H1 (cell line): ENCODE measurements around the gene PPP2R2D. TPM values are rescaled to one million over a fixed set of nuclear protein-coding genes. Genes with fewer than 3 reads are reported as not detected.

Experiments
- CTCF ChIA-PET: fragments of 300-600 bp; sonication (Branson Sonifier 250); formaldehyde crosslinking; loops from one replicate; lab custom pipeline; 2021; ENCODE audit not compliant: partially characterized antibody; lab: Charles Lee
- POLR2A ChIA-PET: fragments of 300-600 bp; sonication (Branson Sonifier 250); formaldehyde crosslinking; loops from one replicate; lab custom pipeline; 2021; ENCODE audit warnings: inconsistent platforms; ENCODE audit not compliant: partially characterized antibody; lab: Charles Lee
- DNase-seq, 2 experiments: peaks; one replicate each; pipeline versions ENCODE4 v3.0.0 to v3.0.0-alpha.2; 2010 to 2022; ENCODE audit warnings: low spot score in 2 of 2, low read depth in 1 of 2, mixed read lengths in 1 of 2
- FAIRE-seq: peaks from 2 replicates; lab custom pipeline; 2011; peaks lifted over from hg19 to GRCh38; lab: Jason Lieb, UNC
- H2AFZ ChIP-seq: 2 replicates; pipeline ENCODE4 v1.8.1; 2012; ENCODE audit warnings: low read length, inconsistent platforms
- H2AK5ac ChIP-seq: 2 replicates; pipeline ENCODE4 v1.6.1; 2013; ENCODE audit warnings: low read depth, low read length
- H2BK120ac ChIP-seq: replicated peaks from 2 replicates; pipeline ENCODE3; 2013; ENCODE audit warnings: low read depth, low read length, inconsistent platforms
- H2BK12ac ChIP-seq: 2 replicates; pipeline ENCODE4 v1.6.1; 2013; ENCODE audit warnings: low read depth, low read length
- H2BK15ac ChIP-seq: 2 replicates; pipeline ENCODE4 v1.6.1; 2013; ENCODE audit warnings: low read length
- H2BK20ac ChIP-seq: 2 replicates; pipeline ENCODE4 v1.6.1; 2013; ENCODE audit warnings: low read length
- H2BK5ac ChIP-seq: 2 replicates; pipeline ENCODE4 v1.6.1; 2013; ENCODE audit warnings: low read depth, low read length
- H3K14ac ChIP-seq: 2 replicates; pipeline ENCODE4 v1.6.1; 2013; ENCODE audit warnings: inconsistent platforms; ENCODE audit not compliant: insufficient read length
- H3K18ac ChIP-seq: 2 replicates; pipeline ENCODE4 v1.6.1; 2013; ENCODE audit warnings: low read length; ENCODE audit errors: extremely low read depth
- H3K23ac ChIP-seq: 2 replicates; pipeline ENCODE4 v1.6.1; 2013; ENCODE audit warnings: inconsistent platforms; ENCODE audit not compliant: insufficient read length
- H3K23me2 ChIP-seq: 2 replicates; pipeline ENCODE4 v1.6.1; 2013; ENCODE audit warnings: low read depth, low read length
- H3K27ac ChIP-seq: 2 replicates; pipeline ENCODE4 v1.6.1; 2011; ENCODE audit warnings: low read depth, low read length, inconsistent platforms
- H3K27me3 ChIP-seq, 4 experiments: replicated peaks in 1 of 4; 1 replicate in 1 of 4; 2 replicates in 3 of 4; pipeline versions ENCODE4 v1.6.1 to v1.8.1; 2011 to 2013; ENCODE audit warnings: low read length in 3 of 4, mild to moderate bottlenecking in 3 of 4, inconsistent platforms in 2 of 4, mixed read lengths in 2 of 4, moderate library complexity in 1 of 4; ENCODE audit not compliant: control insufficient read depth in 3 of 4, insufficient read depth in 3 of 4; ENCODE audit errors: extremely low read depth in 1 of 4
- H3K36me3 ChIP-seq, 4 experiments: 2 replicates each; pipeline versions ENCODE4 v1.6.1 to v1.8.1; 2011 to 2013; ENCODE audit warnings: mild to moderate bottlenecking in 4 of 4, low read length in 3 of 4, moderate library complexity in 2 of 4, control low read depth in 1 of 4, inconsistent platforms in 1 of 4; ENCODE audit not compliant: insufficient read depth in 4 of 4, control insufficient read depth in 2 of 4
- H3K4ac ChIP-seq: replicated peaks from 2 replicates; pipeline ENCODE3; 2013; ENCODE audit warnings: low read length, low read depth, mixed read lengths, inconsistent platforms; ENCODE audit not compliant: insufficient read length
- H3K4me1 ChIP-seq, 4 experiments: replicated peaks in 1 of 4; 1 replicate in 1 of 4; 2 replicates in 3 of 4; pipeline versions ENCODE4 v1.6.1 to v1.8.1; 2011 to 2013; ENCODE audit warnings: low read length in 3 of 4, inconsistent platforms in 2 of 4, mixed read lengths in 1 of 4; ENCODE audit not compliant: insufficient read depth in 4 of 4, control insufficient read depth in 3 of 4
- H3K4me2 ChIP-seq, 2 experiments: 2 replicates each; pipeline versions ENCODE4 v1.6.1 to v1.8.1; 2011 to 2013; ENCODE audit warnings: low read depth in 2 of 2, low read length in 2 of 2, control low read depth in 1 of 2, inconsistent platforms in 1 of 2, mild to moderate bottlenecking in 1 of 2; ENCODE audit not compliant: insufficient read depth in 1 of 2
- H3K4me3 ChIP-seq, 4 experiments: fragments of 200-600, 300-600 bp in 1 of 4; sonication (generic), shearing (Covaris generic), sonication (Bioruptor Twin) in 1 of 4; 2 replicates each; pipeline versions ENCODE4 v1.5.1 to v1.8.1; 2011 to 2016; ENCODE audit warnings: low read length in 4 of 4, low read depth in 3 of 4, control low read depth in 2 of 4, inconsistent platforms in 2 of 4, mild to moderate bottlenecking in 2 of 4, mixed read lengths in 1 of 4, moderate library complexity in 1 of 4; ENCODE audit not compliant: insufficient read depth in 2 of 4; ENCODE audit errors: extremely low read depth in 1 of 4
- H3K56ac ChIP-seq: replicated peaks from 2 replicates; pipeline ENCODE3; 2013; ENCODE audit warnings: low read depth, mild to moderate bottlenecking, mixed read lengths, low read length, inconsistent platforms; ENCODE audit not compliant: insufficient read length
- H3K79me1 ChIP-seq: 2 replicates; pipeline ENCODE4 v1.6.1; 2013; ENCODE audit warnings: low read depth, low read length, control low read depth
- H3K79me2 ChIP-seq, 2 experiments: 2 replicates each; pipeline versions ENCODE4 v1.6.1 to v1.8.1; 2012 to 2013; ENCODE audit warnings: low read length in 2 of 2, mild to moderate bottlenecking in 2 of 2, inconsistent platforms in 1 of 2; ENCODE audit not compliant: insufficient read depth in 2 of 2, control insufficient read depth in 1 of 2
- H3K9ac ChIP-seq, 4 experiments: replicated peaks in 1 of 4; 1 replicate in 1 of 4; 2 replicates in 3 of 4; pipeline versions ENCODE4 v1.6.1 to v1.8.1; 2011 to 2013; ENCODE audit warnings: low read depth in 3 of 4, low read length in 3 of 4, control low read depth in 2 of 4, mild to moderate bottlenecking in 2 of 4, moderate library complexity in 2 of 4, inconsistent platforms in 1 of 4; ENCODE audit errors: extremely low read depth in 1 of 4
- H3K9me3 ChIP-seq, 2 experiments: 2 replicates each; pipeline versions ENCODE4 v1.6.1 to v1.8.1; 2012 to 2013; ENCODE audit warnings: mild to moderate bottlenecking in 2 of 2, moderate library complexity in 2 of 2, control low read depth in 1 of 2, inconsistent platforms in 1 of 2, low read depth in 1 of 2, low read length in 1 of 2, mixed read lengths in 1 of 2; ENCODE audit not compliant: insufficient read depth in 2 of 2
- H4K20me1 ChIP-seq, 2 experiments: replicated peaks in 1 of 2; 2 replicates each; pipeline versions ENCODE3 to v1.8.1; 2011 to 2013; ENCODE audit warnings: inconsistent platforms in 2 of 2, low read length in 2 of 2, mild to moderate bottlenecking in 1 of 2; ENCODE audit not compliant: insufficient read depth in 2 of 2, control insufficient read depth in 1 of 2
- H4K5ac ChIP-seq: 2 replicates; pipeline ENCODE4 v1.6.1; 2013; ENCODE audit warnings: low read length, low read depth, mixed read lengths, inconsistent platforms; ENCODE audit not compliant: insufficient read length
- H4K8ac ChIP-seq: 2 replicates; pipeline ENCODE4 v1.8.0; 2013; ENCODE audit warnings: mild to moderate bottlenecking, moderate library complexity, low read length, inconsistent platforms; ENCODE audit not compliant: insufficient read depth; ENCODE audit errors: extremely low read depth
- H4K91ac ChIP-seq: replicated peaks from 2 replicates; pipeline ENCODE3; 2013; ENCODE audit warnings: low read length, mixed read lengths, inconsistent platforms; ENCODE audit not compliant: insufficient read length
- BACH1 ChIP-seq: IDR thresholded peaks from 2 replicates; pipeline ENCODE4 v1.6.1; 2012; ENCODE audit warnings: low read length, improper control_type of control experiment
- SRF ChIP-seq: IDR thresholded peaks from 2 replicates; pipeline ENCODE4 v1.6.1; 2011; ENCODE audit warnings: mild to moderate bottlenecking, low read depth, low read length, moderate library complexity
- WGBS, 2 experiments: shearing (Covaris generic) in 1 of 2; methylation state at CpG; one replicate each; pipeline versions ENCODE4 v1.1.6 to v1.1.7; 2013 to 2015; ENCODE audit warnings: low lambda C conversion rate in 2 of 2, mixed read lengths in 2 of 2, inconsistent platforms in 1 of 2, low coverage in 1 of 2, missing lambda C conversion rate in 1 of 2; ENCODE audit not compliant: insufficient replicate concordance in 2 of 2, insufficient coverage in 1 of 2, insufficient read length in 1 of 2; ENCODE audit errors: extremely low coverage in 1 of 2, missing lambda C conversion rate in 1 of 2; 5-methylcytosine and 5-hydroxymethylcytosine counted together
- polyA plus RNA-seq, 7 experiments: library from polyadenylated mRNA; depleted of rRNA in 3 of 7; stranded (reverse) in 5 of 7; unstranded in 2 of 7; fragments of >200 nt in 5 of 7; fragments of 200-250 nt in 2 of 7; gene quantifications; 1 replicate in 5 of 7; 2 replicates in 1 of 7; 4 replicates in 1 of 7; pipeline versions ENCODE4 v1.2.1 to v1.2.3, GENCODE V29; 2011 to 2013; ENCODE audit warnings: missing spikeins in 2 of 7, mixed read lengths in 2 of 7
- total RNA-seq: library from RNA; stranded (reverse); fragmentation: NEBNext Ultra II Directional; extraction: Animal tissue kit (Norgen Biotek cat#: 25700); gene quantifications from 2 replicates; pipeline ENCODE4 v1.2.1, GENCODE V29; 2021
- TF ChIP-seq, protein P1 (sequence below): IDR thresholded peaks from 2 replicates; pipeline ENCODE4 v1.6.1; 2011; ENCODE audit warnings: low read depth, mild to moderate bottlenecking, low read length; ENCODE audit not compliant: insufficient read depth

The PPP2R2D gene
- total and polyA plus RNA-seq, 2 of the 8 experiments (the other 6 are each of a cell fraction or from before 2014, with no cell fraction given), result 25.4 to 32.8 TPM

DNA sequence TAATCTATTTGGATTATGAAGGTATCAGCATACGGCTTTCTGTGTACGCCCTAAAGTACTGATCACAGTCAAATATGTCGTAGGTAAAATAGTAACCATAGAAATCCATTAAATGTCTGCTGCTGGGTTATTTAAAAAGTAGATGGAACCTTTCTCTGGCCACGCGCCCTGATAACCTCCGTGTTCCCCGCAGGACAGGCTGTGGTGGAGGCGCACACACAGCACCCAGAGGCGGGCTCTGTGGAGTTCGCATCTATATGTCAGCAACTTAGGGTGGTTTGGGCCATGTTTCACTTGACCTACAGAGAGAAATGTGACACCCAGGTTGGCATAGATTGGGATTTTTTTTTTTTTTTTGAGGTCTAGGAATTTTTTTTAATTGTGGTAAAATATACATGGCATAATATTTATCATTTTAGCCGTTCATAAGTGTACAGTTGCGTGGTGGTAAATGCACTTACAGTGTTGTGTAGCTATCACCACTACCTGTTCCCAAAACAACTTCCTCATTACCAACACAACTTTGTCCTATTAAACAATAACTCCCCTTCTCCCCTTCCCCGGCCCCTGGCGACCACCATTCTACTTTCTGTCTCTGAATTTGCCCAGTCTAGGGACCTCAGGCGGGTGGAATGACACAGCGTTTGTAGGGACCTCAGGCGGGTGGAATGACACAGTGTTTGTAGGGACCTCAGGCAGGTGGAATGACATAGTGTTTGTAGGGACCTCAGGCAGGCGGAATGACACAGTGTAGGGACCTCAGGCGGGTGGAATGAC lies 15.4 kb downstream of the PPP2R2D start:
- Histone ChIP-seq H3K79me2 (peaks cover 0 to 76% of the 10 kb centered on the region in 2 experiments), H3K79me1 (peaks cover 28% of the 10 kb centered on the region), H3K56ac (no peak overlapping the region), H3K4me3 (no peak overlapping the region), H4K20me1 (peaks cover 17 to 20% of the 10 kb centered on the region in 2 experiments), H3K14ac (no peak overlapping the region), H4K5ac (no peak overlapping the region)
- WGBS, 2 experiments, result 90% methylated on average over 18 of the region's 19 CpGs; no CpG with 5 or more reads in 1 of the 2 experiments
- TF ChIP-seq SRF (no peak), BACH1 (peak; percentile 88)
- TF ChIP-seq, protein P1, sequence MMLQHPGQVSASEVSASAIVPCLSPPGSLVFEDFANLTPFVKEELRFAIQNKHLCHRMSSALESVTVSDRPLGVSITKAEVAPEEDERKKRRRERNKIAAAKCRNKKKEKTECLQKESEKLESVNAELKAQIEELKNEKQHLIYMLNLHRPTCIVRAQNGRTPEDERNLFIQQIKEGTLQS, result no peak
- TF ChIP-seq, all 59 proteins: peak for 1
- H2BK15ac ChIP-seq, result no peak overlapping the region
- peaks cover 0 to 4% (median 1%) of the 10 kb centered on the region in 4 experiments; a peak in 6 of 7 replicates for H3K4me1 ChIP-seq
- no peak overlapping the region for H2BK20ac ChIP-seq
- H3K27ac ChIP-seq, result no peak overlapping the region
- H3K18ac ChIP-seq, result no peak overlapping the region
- no peak overlapping the region for H2BK5ac ChIP-seq
- peaks cover 0 to 4% (median 1%) of the 10 kb centered on the region in 4 experiments; a peak in 3 of 8 replicates for H3K36me3 ChIP-seq
- H4K8ac ChIP-seq, result no peak overlapping the region
- H3K9me3 ChIP-seq, result no peaks in the 10 kb centered on the region
- CTCF ChIA-PET, result no interaction called here
- POLR2A ChIA-PET, result interaction anchor here (1.5 kb wide), 1 partner anchor 16 kb away, joined by 3 read pairs; no protein-coding TSS in a partner anchor
- H3K9ac ChIP-seq, result no peak overlapping the region
- H3K4me2 ChIP-seq, result no peak overlapping the region
- FAIRE-seq, result no peak
- no peaks in the 10 kb centered on the region for H3K23me2 ChIP-seq
- no peak overlapping the region for H4K91ac ChIP-seq
- no peak for DNase-seq
- no peak overlapping the region for H2BK12ac ChIP-seq
- no peak overlapping the region for H2BK120ac ChIP-seq
- no peak overlapping the region for H3K4ac ChIP-seq
- H2AK5ac ChIP-seq, result no peak overlapping the region
- no peak overlapping the region for H2AFZ ChIP-seq
- H3K23ac ChIP-seq, result no peak overlapping the region
- H3K27me3 ChIP-seq, result no peaks in the 10 kb centered on the region
